Measurements from ENCODE around the gene MX1.

MX1 gene

DNA sequence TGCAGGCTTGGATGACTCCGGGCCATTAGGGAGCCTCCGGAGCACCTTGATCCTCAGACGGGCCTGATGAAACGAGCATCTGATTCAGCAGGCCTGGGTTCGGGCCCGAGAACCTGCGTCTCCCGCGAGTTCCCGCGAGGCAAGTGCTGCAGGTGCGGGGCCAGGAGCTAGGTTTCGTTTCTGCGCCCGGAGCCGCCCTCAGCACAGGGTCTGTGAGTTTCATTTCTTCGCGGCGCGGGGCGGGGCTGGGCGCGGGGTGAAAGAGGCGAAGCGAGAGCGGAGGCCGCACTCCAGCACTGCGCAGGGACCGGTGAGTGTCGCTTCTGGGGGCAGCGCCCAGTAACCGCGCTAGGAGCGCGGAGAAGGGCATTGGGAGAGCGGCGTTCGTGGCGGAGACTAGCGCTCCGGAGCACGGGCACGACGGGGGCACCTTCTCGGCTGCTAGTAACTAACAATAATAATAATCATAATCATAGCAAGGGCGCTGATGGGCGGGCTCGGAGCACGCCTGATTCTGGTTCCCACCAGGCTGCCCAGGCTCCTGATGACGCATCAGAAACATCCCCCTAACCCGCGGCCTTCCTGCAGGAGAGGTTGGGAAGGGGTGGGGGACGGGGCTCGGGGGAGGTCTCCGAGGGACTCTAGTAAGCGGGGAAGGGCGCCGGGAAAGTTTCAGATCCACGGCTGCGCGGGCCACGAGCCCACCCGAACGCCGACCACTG is at the start of gene MX1:
MX1 (plus strand) TSS at position 286 of the 722 bp plus-strand sequence. CDS start 5,832 bp downstream, outside the sequence.
- DNase-seq = peak in 37 of 58 donors; percentile 3 to 52 (median 20)

GRCh38 chr21:41377715-41378114 is 48.3 kb upstream of the MX1 start:
- DNase-seq = no peak

DNA sequence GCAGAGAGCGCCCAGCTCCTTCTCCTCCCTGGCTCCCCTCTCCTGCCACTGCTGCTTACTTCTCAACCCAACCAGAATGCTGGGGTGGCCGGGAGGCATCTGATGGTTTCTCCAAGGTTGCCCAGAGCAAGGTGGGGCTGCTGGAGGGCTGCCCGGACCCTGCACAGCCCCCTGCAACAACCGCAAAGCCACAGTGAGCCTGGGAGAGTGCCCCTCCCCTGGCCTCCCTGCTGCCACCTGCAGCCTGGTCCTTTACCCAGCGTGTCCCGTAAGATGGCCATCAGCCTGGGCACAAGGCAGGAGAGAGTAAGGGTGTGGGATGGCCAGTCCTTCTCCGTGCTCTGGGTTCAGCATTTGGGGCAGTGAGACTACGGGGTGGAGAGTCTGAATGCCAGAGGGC is 47.2 kb upstream of the MX1 start:
- no peak for DNase-seq

GRCh38 chr21:41379901-41380300 is 46.1 kb upstream of the MX1 start:
- no peak for DNase-seq

- DNase-seq = no peak
Observed at GRCh38 chr21:41381731-41382130, 44.3 kb upstream of the MX1 start.

DNA sequence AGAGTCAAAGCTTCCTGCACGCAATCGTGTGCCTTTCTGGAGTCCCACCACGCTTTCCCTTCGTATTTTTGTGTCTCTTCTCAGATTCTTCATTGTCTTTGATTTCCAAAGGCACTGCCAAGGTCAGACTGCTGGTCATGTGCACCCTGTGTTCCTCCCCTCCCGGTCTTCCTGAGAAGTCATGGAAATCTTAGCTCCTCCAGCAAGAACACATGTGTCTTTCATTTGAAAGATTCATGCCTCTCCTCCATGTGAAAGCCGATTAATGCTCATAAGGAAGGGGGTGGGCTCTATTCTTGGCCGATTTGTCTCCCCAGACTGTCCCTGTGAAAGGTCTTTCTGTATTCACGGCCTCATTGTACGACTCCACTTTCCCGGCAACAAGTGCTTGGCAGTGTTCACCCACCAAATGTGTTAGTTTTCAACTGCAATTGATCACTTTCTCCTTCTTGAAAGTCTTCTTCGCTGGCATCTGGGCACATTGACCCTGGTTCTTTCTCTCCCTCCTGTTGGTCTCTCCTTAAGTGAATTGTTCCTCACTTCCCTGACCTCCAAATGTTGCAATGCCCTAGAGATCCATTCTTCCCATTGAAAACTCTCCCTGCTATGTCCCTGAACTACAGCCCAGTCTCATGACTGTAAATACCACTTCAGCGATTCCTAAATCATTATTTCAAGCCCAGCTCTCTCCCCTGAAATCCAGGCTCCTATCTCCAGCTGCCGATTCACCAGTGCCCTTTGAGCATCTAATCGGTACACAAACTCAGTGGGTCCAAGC is 38.8 kb upstream of the MX1 start:
- no peak for DNase-seq

DNA sequence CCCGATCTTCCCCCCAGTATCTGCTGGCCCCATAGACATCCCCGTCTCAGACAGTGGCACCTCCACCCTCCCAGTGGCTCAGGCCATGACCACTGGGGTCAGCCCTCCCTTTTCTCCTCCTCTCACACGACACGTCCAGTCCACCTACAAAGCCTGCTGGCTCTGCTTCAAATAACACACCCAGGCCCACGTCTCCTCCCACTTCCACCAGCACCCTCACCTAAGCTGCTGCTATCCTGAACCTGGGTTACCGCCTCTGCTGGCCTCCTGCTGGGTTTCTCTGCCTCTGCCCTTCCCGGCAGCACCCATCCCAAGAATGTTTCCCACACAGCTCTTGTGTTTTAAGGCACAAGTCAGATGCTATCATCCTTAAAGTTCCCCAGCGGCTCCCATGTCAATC is 38.2 kb upstream of the MX1 start:
- DNase-seq = no peak

- DNase-seq = no peak
Observed at GRCh38 chr21:41388259-41388658, 37.8 kb upstream of the MX1 start.

GRCh38 chr21:41390043-41390639 is 35.9 kb upstream of the MX1 start:
- DNase-seq = no peak

DNA sequence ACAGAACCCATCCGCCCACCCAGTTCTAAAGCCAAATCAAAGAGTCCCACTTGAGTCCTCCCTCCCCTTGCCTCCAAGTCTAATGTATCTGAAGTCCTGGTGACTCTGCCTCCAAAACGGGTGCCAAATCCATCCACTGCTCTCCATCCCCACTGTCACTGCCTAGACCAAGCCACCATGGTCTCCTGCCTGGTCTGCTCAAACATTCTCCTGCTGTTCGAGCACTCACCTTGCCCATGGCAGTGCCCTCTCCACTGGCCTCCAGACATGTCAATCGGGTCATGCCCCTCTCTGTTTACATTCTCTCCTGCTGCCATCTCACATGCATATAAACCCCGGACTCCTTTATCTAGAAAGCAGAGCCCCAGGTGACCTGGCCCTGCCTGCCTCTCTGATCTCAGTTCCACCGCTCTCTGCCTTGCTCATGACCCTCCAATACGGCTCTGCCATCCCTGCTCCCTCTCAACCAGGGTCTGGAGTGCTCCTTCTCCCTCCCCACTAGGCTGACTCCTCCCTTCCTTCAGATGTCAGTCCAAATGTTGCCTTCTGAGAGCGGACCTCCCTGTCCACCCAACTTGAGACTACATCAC is 32.1 kb upstream of the MX1 start:
- DNase-seq = no peak

GRCh38 chr21:41396558-41397075 is 29.4 kb upstream of the MX1 start:
- DNase-seq = peak in 3 of 58 donors; percentile 4 to 31 (median 6)

GRCh38 chr21:41397471-41397891 is 28.6 kb upstream of the MX1 start:
- DNase-seq = no peak

GRCh38 chr21:41398251-41398650 is 27.8 kb upstream of the MX1 start:
- no peak for DNase-seq

- DNase-seq = no peak
Observed at GRCh38 chr21:41398831-41399230, 27.2 kb upstream of the MX1 start.

DNA sequence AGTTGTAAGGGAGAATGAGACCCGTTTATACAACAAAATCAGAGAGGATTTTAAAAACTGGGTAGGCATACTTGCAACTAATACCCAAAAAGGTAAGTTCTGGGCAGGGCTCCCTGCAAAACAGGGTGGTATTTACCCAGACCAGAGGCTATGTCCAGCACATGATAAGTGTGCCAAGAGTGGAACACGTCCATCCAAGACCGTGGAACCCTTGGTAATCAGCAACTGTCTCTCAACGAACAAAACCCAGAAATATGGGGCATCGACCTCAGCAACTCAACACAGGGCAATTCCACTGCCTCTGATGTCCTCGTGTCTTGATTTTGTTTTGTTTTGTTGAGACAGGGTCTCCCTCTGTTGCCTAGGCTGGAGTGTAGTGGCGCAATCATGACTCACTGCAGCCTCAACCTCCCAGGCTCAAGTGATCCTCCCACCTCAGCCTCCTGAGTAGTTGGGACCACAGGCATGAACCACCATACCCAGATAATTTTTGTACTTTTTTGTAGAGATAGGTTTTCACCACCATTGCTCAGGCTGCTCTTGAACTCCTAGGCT is 26.7 kb upstream of the MX1 start:
- DNase-seq = no peak

DNA sequence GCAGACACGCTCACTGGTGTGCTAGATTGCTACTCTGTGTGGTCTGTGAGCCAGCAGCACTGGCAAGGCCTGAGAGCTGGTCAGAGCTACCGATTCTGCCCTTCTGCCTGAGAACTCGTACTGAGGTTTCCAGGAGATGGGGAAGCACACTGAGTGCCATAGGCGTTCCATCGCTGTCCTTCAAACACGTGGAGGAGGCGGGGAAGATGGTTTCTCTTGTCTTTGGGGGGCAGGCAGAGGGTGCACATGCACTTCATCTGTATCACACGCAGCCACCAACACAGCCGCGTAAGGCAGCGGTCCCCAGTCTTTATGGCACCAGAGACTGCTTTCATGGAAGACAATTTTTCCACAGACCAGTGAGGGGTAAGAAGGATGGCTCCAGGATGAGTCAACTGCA is 23.8 kb upstream of the MX1 start:
- DNase-seq = no peak

DNA sequence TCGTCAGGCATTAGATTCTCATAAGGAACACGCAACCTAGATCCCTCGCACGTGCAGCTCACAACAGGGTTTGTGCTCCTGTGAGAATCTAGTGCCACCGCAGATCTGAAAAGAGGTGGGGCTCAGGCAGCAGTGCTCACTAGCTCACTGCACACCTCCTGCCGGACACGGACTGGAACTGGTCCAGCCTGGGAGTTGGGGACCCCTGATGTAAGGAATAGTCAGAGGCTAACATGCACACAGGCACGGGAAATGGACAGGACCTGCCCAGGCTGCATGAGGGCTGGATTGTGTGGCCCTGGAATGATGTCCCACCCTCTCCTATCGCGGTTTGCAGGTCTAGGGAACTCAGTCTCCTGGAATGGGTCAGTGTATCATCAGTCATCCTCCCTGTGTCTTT is 23.2 kb upstream of the MX1 start:
- DNase-seq = no peak

DNA sequence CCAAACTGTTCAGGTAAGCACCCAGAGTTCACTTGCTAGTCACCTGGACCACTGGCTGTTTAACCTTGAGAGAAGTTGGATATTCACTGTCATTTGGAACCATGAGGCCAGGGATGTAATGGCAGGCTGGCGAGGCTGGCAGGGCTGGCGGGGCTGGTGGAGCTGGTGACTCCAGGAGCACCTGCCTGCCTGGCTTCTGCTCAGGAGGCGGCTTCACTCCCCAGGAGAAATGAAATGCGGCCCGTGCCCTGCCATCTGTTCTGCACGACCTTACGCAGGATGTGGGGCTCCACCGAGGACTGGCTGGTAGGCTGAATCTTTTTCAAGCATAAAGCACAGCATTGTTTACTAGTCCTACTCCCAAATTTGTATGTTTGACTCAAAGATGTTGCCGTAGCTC is 22.7 kb upstream of the MX1 start:
- DNase-seq = no peak

DNA sequence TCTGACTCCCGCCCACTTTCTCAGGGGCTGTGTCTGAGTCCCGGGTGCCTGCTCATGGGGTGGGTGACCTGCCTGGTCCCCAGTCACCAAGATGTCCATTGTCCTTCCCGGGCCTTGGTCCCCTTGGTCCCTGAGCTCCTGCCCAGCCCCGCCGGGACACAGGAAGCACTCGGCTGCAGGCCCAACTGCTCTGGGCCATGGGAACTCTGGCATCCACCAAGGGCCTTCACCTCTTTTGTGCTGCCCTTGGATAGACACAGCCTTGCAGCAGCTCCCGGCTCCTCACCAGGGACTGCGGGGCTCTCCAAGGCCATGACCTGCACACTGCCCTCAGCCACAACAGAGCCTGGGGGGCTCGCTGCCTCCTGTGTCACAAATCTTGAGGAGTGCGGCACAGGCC is 22.1 kb upstream of the MX1 start:
- no peak for DNase-seq

DNA sequence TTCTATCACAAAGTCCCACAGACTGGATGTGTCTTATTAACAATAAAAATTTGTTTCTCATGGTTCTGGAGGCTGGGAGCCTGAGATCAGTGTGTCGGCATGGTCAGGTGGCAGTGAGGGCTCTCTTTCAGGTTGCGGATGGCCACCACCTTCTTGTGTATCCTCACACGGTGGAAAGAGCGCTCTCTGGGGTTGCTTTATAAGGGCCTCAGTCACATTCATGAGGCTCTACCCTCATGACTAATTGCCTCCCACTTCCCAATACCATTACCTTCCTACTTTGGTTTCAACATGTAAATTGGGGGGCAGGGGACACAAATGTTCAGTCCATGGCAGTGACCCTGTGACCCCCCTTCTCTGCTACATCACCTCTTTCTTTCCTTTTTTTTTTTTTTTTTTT is 20.7 kb upstream of the MX1 start:
- no peak for DNase-seq

DNA sequence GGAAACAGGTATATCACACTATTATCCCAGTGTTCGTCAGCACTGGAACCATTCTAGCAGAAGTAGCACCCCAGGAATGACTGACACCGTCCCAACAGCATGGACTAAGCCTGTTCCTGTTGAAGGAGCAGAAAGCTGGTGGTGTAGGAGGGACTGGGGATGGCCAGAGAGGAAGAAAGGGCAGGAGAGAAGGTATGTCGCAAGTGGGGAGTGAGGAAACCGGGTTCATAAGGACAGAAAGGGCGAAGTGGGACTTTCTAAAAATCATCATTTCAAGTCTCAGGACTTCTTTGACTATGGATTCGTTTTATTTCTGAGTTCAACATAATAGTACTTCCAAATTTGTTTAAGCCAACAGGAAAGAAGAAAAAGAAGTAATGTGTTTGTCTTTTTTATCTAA is 19.7 kb upstream of the MX1 start:
- DNase-seq = no peak

All from anterior cingulate cortex (tissue), 58 donors.